ENCODE measurements around the gene ZCCHC3. TPM values are rescaled to one million over a fixed set of nuclear protein-coding genes. Genes with fewer than 3 reads are reported as not detected.

The ZCCHC3 gene
- 11.4 and 13.7 TPM in 2 replicates for total RNA-seq

GRCh38 chr20:297098-297924 is at the start of gene ZCCHC3:
TSS of gene ZCCHC3 (plus strand) at chr20:297570. CDS start at chr20:297587, 17 bp downstream.

GRCh38 chr20:257419-257818 is 40.0 kb upstream of the ZCCHC3 start, which contains the start of gene DEFB132:
TSS of gene DEFB132 (plus strand) at chr20:257724. CDS start at chr20:257779, 55 bp downstream.

GRCh38 chr20:290084-290831 is 7.1 kb upstream of the ZCCHC3 start, which contains the start of gene C20orf96:
TSS of gene C20orf96 (minus strand) at chr20:290750. CDS start at chr20:290610, 140 bp downstream.

GRCh38 chr20:325045-325888 is 27.9 kb downstream of the ZCCHC3 start, which contains the start of gene SOX12:
TSS of gene SOX12 (plus strand) at chr20:325552. CDS start at chr20:325925, 373 bp downstream.

GRCh38 chr20:346640-347316 is 49.4 kb downstream of the ZCCHC3 start, which contains the start of gene NRSN2:
TSS of gene NRSN2 (plus strand) at chr20:347111. CDS start at chr20:349644, 2,533 bp downstream.

Other genes starting within 250 kb of the ZCCHC3 start
- not detected in 2 replicates for gene DEFB125, start 209.9 kb upstream of the ZCCHC3 start, total RNA-seq
- gene DEFB126, start 155.0 kb upstream of the ZCCHC3 start, total RNA-seq = not detected in 2 replicates
- gene DEFB127, start 140.1 kb upstream of the ZCCHC3 start, total RNA-seq = not detected in 2 replicates
- not detected in 2 replicates for gene DEFB128, start 107.9 kb upstream of the ZCCHC3 start, total RNA-seq
- gene DEFB129, start 70.3 kb upstream of the ZCCHC3 start, total RNA-seq = not detected in 2 replicates
- not detected in 2 replicates for gene DEFB132, start 39.8 kb upstream of the ZCCHC3 start, total RNA-seq
- 2.9 and 4.8 TPM in 2 replicates for gene C20orf96, start 6.8 kb upstream of the ZCCHC3 start, total RNA-seq
- 7.0 and 8.5 TPM in 2 replicates for gene SOX12, start 28.0 kb downstream of the ZCCHC3 start, total RNA-seq
- gene NRSN2, start 49.5 kb downstream of the ZCCHC3 start, total RNA-seq = 24.0 and 57.5 TPM in 2 replicates
- gene TRIB3, start 83.2 kb downstream of the ZCCHC3 start, total RNA-seq = 61.1 and 63.4 TPM in 2 replicates
- 61.2 and 93.7 TPM in 2 replicates for gene RBCK1, start 110.7 kb downstream of the ZCCHC3 start, total RNA-seq
- 33.3 and 34.2 TPM in 2 replicates for gene TBC1D20, start 165.0 kb downstream of the ZCCHC3 start, total RNA-seq
- gene CSNK2A1, start 246.2 kb downstream of the ZCCHC3 start, total RNA-seq = 118 and 171 TPM in 2 replicates

All from vein endothelial cell (primary cell).